GM18867 (cell line): Measurements from ENCODE around the gene SMAD5.

Source experiments
- ATAC-seq: cut with Tn5 transposase; IDR thresholded peaks from one replicate; pipeline ENCODE4 v1.9.1; 2021; ENCODE audit warnings: mild to moderate bottlenecking, moderate library complexity; ENCODE audit not compliant: unreplicated experiment

Gene SMAD5

GRCh38 chr5:136153581-136154236 lies 21.1 kb downstream of the SMAD5 start:
- no peak for ATAC-seq

GRCh38 chr5:136155078-136155477 lies 22.4 kb downstream of the SMAD5 start:
- no peak for ATAC-seq

- no peak for ATAC-seq
These were observed 23.1 kb downstream of the SMAD5 start for GRCh38 chr5:136155761-136156160.

- ATAC-seq = no peak
These were observed 24.9 kb downstream of the SMAD5 start for GRCh38 chr5:136157514-136157913.

- ATAC-seq = no peak
These were observed 26.8 kb downstream of the SMAD5 start for GRCh38 chr5:136159457-136159856.

GRCh38 chr5:136162008-136162407 lies 29.4 kb downstream of the SMAD5 start:
- no peak for ATAC-seq

GRCh38 chr5:136164226-136164625 lies 31.6 kb downstream of the SMAD5 start:
- ATAC-seq = peak; percentile 53

GRCh38 chr5:136166909-136167308 lies 34.3 kb downstream of the SMAD5 start:
- ATAC-seq = peak; percentile 79

- no peak for ATAC-seq
These were observed 36.6 kb downstream of the SMAD5 start for GRCh38 chr5:136169218-136169617.

GRCh38 chr5:136174021-136174659 lies 41.5 kb downstream of the SMAD5 start:
- ATAC-seq = peak; percentile 85

GRCh38 chr5:136182618-136183017 lies 50.0 kb downstream of the SMAD5 start:
- ATAC-seq = no peak

- ATAC-seq = no peak
These were observed 53.5 kb downstream of the SMAD5 start for GRCh38 chr5:136185974-136186665.

- ATAC-seq = no peak
These were observed 54.2 kb downstream of the SMAD5 start for GRCh38 chr5:136186796-136187195.

- ATAC-seq = no peak
These were observed 56.2 kb downstream of the SMAD5 start for GRCh38 chr5:136188859-136189258.

- ATAC-seq = no peak
These were observed 57.6 kb downstream of the SMAD5 start for GRCh38 chr5:136190091-136190720.

- no peak for ATAC-seq
These were observed 58.3 kb downstream of the SMAD5 start for GRCh38 chr5:136190904-136191303.

GRCh38 chr5:136191304-136192014 lies 58.8 kb downstream of the SMAD5 start:
- no peak for ATAC-seq

GRCh38 chr5:136192015-136192525 lies 59.4 kb downstream of the SMAD5 start:
- ATAC-seq = no peak

GRCh38 chr5:136192526-136193321 lies 60.1 kb downstream of the SMAD5 start, which contains the start of gene SMIM32:
Gene SMIM32, minus strand, starts transcription at chr5:136193162. Its CDS starts 638 bp downstream, at chr5:136192524.
- ATAC-seq = no peak
